ENCODE data around the gene DENND11. TPM values are rescaled to one million over a fixed set of nuclear protein-coding genes. Genes with fewer than 3 reads are reported as not detected.

The DENND11 gene
- total and polyA plus RNA-seq, 7 donors = 6.0 to 17.1 (median 14.3) TPM

DNA sequence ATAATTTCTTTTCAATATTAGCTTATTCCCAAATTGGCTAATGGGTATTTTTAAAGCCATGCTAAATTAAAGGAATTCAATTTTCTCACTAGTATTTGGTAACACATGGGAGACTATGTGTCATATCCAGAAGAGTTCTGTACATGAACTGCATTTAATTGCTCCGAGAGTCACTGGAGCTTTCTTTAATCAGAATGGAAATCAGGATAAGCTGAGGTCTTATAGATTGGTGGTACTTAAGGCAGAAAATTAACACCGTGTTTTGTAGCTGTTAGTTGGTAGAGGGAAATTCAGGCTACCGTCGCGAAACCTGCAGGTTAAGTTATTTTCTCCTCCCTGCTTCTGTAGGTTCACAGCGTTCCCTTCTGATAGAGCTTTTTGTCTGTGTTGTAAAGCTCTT lies 6.4 kb upstream of the DENND11 start, which contains the start of gene WEE2:
Gene WEE2 (plus strand): TSS at position 3 of the 400 bp plus-strand sequence. CDS start 406 bp downstream, outside the sequence.
- H3K36me3 ChIP-seq = no peaks in the 10 kb centered on the region
- DNase-seq = no peak
- H3K4me1 ChIP-seq = no peaks in the 10 kb centered on the region
- H3K27ac ChIP-seq = no peak within 1 kb of the TSS
- no peaks in the 10 kb centered on the region for H3K27me3 ChIP-seq
- 88 to 93% methylated on average over 6 of the region's 6 CpGs for WGBS, 2 donors
- intact Hi-C loops (cut with DNase I) = no loop called here
- no peaks in the 10 kb centered on the region for H3K9me3 ChIP-seq
- no peak for TF ChIP-seq EP300 (IDR thresholded peaks at IDR 0.05)
- TF ChIP-seq POLR2A (IDR thresholded peaks at IDR 0.05) = no peak
- TF ChIP-seq CTCF (IDR thresholded peaks at IDR 0.05) = no peak
- no peak for TF ChIP-seq POLR2AphosphoS5 (IDR thresholded peaks at IDR 0.05)
- no peak within 1 kb of the TSS for H3K4me3 ChIP-seq

GRCh38 chr7:141706239-141707064 lies 4.5 kb upstream of the DENND11 start:
- DNase-seq = no peak
- no peaks in the 10 kb centered on the region for H3K36me3 ChIP-seq
- no peak overlapping the region for H3K27ac ChIP-seq
- H3K4me1 ChIP-seq = peaks cover 0 to 10% (median 8%) of the 10 kb centered on the region in 4 donors
- no peaks in the 10 kb centered on the region for H3K9me3 ChIP-seq
- intact Hi-C loops (cut with DNase I) = no loop called here
- no peaks in the 10 kb centered on the region for H3K27me3 ChIP-seq
- no peak for TF ChIP-seq EP300 (IDR thresholded peaks at IDR 0.05)
- TF ChIP-seq POLR2A (IDR thresholded peaks at IDR 0.05) = no peak
- no peak for TF ChIP-seq POLR2AphosphoS5 (IDR thresholded peaks at IDR 0.05)
- no peak for TF ChIP-seq CTCF (IDR thresholded peaks at IDR 0.05)
- no peak overlapping the region for H3K4me3 ChIP-seq
- 20 to 71% methylated on average over 1 of the region's 1 CpG for WGBS, 2 donors

DNA sequence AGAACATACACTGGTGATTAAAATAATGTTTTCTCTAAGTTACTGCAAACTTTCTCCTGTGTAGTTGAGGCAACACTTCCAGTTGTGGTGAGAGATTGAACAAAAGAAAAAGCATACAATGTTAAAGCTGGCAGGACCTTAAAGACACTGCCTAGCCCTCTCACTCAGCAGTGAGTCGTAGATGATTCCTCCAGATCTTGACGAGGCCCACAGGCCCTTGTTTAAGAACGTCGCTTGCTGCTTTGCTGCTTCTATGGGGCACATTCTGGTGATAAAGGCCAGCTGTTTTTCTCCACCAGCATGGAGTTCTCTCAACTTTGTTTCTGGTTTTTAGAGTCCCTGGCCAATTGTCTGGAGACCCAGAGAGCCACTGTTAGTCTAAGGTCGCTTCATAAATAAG lies 2.8 kb upstream of the DENND11 start:
- Histone ChIP-seq H3K9me3 (no peaks in the 10 kb centered on the region), H3K27ac (no peak overlapping the region), H3K4me1 (peaks cover 0 to 20% (median 17%) of the 10 kb centered on the region in 4 donors), H3K27me3 (no peaks in the 10 kb centered on the region), H3K4me3 (no peak overlapping the region), H3K36me3 (no peaks in the 10 kb centered on the region)
- intact Hi-C loops (cut with DNase I) = loop anchor here (5.0 kb wide), 1 partner anchor 47 kb away; no protein-coding TSS in a partner anchor
- TF ChIP-seq EP300 (IDR thresholded peaks at IDR 0.05) (no peak), POLR2AphosphoS5 (IDR thresholded peaks at IDR 0.05) (no peak), CTCF (IDR thresholded peaks at IDR 0.05) (no peak), POLR2A (IDR thresholded peaks at IDR 0.05) (no peak)
- WGBS, 2 donors = 69 to 75% methylated on average over 5 of the region's 5 CpGs
- DNase-seq = no peak

DNA sequence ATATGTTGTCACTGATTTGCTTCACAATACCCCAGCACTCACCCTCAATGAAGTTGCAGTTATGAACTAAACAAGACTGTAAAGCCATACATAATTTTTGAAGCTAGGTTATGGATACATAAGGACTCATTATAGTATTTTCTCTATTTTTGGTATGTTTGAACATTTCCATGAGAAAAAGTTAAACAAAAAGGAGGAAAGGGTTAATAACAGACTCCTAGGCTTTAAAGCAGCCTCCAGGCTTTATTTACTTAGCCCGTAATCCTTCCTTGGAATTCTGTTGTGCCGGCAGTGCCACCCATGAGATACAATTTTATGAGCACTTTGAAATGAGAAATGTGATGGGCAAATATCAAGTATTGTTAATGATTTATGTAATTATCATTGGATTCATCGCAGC lies 2.1 kb upstream of the DENND11 start:
- Histone ChIP-seq H3K4me1 (peaks cover 0 to 20% (median 17%) of the 10 kb centered on the region in 4 donors), H3K4me3 (no peak overlapping the region), H3K36me3 (no peaks in the 10 kb centered on the region), H3K27me3 (no peaks in the 10 kb centered on the region), H3K27ac (no peak overlapping the region), H3K9me3 (no peaks in the 10 kb centered on the region)
- intact Hi-C loops (cut with DNase I) = loop anchor here (5.0 kb wide), 1 partner anchor 47 kb away; no protein-coding TSS in a partner anchor
- no peak for DNase-seq
- WGBS, 2 donors = 14 to 58% methylated on average over 3 of the region's 3 CpGs
- no peak for TF ChIP-seq CTCF (IDR thresholded peaks at IDR 0.05)
- no peak for TF ChIP-seq EP300 (IDR thresholded peaks at IDR 0.05)
- no peak for TF ChIP-seq POLR2AphosphoS5 (IDR thresholded peaks at IDR 0.05)
- no peak for TF ChIP-seq POLR2A (IDR thresholded peaks at IDR 0.05)
